ENCODE results near the gene TDRD10.
"Not testable (repeated sequence)": the region's sequence is repeated elsewhere in the genome, so short reads cannot be mapped to it uniquely, and the experiment has no call there.

The TDRD10 gene

DNA sequence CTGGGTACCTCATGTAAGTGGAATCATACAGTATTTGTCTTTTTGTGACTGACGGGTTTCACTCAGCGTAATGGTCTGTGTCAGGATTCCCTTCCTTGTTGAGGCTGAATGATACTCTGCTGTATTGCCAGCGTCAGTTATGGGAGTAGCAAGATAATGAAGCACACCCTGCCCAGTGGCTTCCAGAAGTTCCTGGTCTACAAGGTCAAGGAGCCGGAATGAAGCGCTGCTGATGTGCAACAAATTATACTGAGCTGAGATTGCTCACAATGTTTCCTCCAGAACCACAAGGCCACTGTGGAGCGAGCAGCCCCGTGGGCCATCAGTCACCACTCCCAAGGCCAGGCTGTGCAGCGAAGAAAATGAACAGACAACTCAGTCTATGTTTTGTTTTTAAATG lies 24.0 kb upstream of the TDRD10 start:
- no peak for DNase-seq
- in situ Hi-C loops (cut with MboI; ENCODE audit: low pct_unique_long_range_greater_than_20kb, low sequenced_read_pairs), result no loop called here

DNA sequence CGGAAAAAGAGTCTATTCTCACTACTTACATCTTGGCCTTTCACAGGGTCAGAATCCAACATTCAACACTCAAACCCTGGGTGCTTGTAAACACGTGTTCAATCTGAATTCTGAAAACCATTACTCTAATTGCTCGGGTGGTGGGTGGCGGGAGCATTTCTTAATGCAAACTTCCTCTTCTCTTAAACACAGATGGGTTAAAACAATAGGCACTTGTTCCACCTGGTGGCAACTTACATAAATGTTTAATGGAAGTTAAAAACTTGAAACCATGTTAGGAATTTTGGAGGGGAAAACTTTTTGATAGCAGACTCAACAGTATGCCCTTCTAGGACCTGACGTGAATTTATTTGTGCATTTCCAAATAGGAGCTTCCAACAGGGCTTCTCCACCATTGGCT lies 23.4 kb upstream of the TDRD10 start:
- peak; percentile 78 for DNase-seq

DNA sequence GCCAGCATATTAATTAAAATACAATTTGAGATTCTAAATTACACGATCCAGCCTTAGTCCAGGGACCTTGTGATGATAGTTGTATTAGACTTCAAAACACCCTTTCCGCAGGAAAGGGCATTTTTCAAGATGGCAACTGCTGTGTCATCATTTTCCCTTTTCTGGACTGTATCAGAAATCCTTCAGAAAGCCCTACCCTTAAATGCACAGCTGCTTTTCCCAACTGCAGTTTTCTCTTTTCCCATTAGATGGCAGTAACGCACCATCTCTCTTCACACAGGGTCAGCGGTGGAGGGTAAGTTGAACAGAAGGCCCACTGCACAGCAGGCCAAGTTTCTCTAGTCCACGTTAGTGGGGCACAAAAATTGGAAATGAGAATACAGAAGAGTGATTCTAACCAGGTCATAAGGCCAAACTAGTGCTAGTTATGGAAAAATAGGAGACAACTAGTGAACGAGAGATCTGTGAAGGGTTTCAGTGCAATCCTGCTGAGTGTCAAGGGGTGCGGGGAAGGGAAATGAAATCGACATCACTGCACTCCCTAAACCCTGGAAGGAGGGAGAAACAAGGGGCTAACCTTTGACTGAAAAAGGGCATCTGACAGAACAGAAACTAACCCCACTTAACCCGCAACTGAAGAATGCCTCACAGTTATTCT lies 22.1 kb upstream of the TDRD10 start:
- peak; percentile 94 for DNase-seq
- in situ Hi-C loops (cut with MboI; ENCODE audit: low pct_unique_long_range_greater_than_20kb, low sequenced_read_pairs), result no loop called here

More for the DNA sequence above, 23.4 kb upstream of the TDRD10 start:
- in situ Hi-C loops (cut with MboI; ENCODE audit: low pct_unique_long_range_greater_than_20kb, low sequenced_read_pairs), result no loop called here

DNA sequence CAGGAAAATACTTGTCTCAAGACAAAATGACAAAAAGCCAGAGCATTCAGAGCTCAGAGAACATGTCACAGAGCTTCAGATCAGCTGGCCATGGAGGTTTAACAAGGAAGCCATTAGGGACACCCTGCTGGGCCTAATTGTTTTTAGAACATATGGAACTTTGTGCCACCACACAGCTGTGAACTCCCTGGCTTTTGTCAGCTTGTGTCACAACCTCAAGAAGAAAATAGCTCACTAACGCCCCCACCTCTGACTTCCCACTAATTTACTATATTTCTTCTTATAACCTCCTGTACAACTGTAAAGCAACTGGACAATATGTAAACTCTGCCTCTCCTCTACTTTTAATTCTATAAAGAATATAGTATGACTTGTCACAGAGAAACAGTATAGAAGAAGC lies 21.0 kb upstream of the TDRD10 start:
- in situ Hi-C loops (cut with MboI; ENCODE audit: low pct_unique_long_range_greater_than_20kb, low sequenced_read_pairs), result no loop called here
- peak; percentile 59 for DNase-seq

DNA sequence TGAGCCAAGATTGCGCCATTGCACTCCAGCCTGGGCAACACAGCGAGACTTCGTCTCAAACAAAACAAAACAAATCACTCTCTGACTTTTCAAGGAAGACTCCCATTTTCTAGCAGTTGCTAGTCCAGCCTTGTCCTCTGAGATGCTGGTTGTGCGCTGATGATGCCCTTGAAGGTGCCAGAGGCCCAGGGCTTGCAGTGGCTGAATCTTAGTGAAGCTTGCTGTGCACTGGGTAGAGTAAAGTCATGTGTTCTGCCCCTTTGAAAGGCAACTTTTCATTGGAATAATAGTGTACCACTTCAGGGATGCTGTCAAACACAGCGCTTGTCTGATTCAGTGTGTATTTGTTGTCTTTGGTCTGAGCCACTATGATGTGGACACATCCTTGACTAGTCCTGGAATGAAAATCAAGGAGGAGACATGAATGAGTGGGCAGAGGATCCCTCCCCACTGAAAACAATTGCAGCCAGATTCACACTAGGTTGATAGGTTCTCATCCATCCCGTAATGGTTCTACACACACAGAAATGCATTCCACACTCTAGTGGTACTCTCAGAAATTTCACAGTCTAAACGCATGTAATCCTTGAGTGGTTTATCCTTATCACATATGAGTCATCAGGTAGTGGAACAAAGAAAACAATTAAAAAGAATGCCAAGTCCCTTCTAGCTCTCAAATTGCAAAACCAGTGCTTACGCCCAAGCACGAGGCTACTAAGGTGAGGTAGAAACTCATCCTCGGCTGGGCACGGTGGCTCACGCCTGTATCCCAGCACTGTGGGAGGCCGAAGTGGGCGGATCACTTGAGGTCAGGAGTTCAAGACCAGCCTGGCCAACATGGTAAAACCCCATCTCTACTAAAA lies 17.8 kb upstream of the TDRD10 start:
- in situ Hi-C loops (cut with MboI; ENCODE audit: low pct_unique_long_range_greater_than_20kb, low sequenced_read_pairs), result no loop called here
- DNase-seq, result no peak

DNA sequence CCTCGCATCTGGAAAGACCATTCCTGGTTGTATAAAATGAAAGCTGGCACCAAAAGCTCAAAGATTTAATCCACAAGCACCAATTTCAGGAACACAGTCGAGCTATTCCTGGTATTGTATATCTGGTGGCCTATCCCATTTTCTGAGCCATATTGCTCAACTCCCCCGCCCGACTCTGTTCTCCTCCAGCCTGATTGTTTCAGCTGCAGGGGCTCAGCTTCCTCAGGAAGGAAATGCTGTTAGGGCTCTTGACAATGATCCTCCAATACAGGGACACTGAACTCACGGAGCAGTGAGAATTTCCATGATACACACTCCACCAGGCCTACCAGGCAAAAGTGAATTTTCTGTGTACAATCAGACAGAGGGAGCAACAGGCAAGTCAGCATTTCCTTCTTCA lies 16.9 kb upstream of the TDRD10 start:
- peak; percentile 85 for DNase-seq
- in situ Hi-C loops (cut with MboI; ENCODE audit: low pct_unique_long_range_greater_than_20kb, low sequenced_read_pairs), result no loop called here

DNA sequence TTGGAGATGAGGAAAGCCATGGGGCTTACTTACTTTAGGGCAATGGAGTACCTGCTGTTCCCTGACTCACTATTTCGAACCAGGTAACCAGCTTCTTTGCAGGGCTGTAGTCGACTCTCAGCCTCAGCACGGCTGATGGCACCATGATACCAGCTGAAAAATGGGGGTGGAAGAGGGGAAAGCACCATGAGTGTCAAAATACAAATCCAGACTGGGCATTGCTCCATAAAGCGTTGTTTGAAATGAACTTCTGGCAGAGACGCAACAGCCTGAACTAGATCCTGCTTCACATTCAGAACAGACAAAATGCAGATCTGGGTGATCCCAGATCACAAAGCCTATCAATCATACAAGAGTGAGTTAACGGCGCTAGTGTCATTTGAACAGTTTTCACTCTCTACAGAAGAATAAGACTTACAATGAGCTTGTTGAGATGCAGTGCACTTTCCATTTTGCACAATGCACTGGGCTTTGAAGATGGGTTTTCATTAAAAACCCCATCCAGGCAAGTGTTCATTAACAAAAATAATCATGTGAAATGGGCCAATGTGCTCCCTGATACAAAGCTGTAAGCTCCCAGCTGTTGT lies 16.0 kb upstream of the TDRD10 start:
- DNase-seq, result no peak
- in situ Hi-C loops (cut with MboI; ENCODE audit: low pct_unique_long_range_greater_than_20kb, low sequenced_read_pairs), result no loop called here

DNA sequence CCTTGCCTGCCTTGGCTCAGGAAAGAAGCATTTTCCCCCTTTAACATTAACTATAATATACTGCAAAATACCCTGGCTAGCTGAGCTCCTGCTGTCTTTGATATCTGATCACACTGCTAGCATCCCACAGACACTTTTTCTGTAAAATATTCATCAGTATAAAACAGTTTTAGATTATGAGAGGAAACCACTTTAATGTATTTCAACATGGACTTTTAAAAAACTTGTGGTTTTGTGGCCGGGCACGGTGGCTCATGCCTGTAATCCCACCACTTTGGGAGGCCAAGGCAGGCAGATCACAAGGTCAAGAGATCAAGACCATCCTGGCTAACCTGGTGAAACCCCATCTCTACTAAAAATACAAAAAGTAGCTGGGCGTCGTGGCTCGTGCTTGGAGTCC lies 15.3 kb upstream of the TDRD10 start:
- DNase-seq; in situ Hi-C loops (cut with MboI; ENCODE audit: low pct_unique_long_range_greater_than_20kb, low sequenced_read_pairs): not testable (repeated sequence)

DNA sequence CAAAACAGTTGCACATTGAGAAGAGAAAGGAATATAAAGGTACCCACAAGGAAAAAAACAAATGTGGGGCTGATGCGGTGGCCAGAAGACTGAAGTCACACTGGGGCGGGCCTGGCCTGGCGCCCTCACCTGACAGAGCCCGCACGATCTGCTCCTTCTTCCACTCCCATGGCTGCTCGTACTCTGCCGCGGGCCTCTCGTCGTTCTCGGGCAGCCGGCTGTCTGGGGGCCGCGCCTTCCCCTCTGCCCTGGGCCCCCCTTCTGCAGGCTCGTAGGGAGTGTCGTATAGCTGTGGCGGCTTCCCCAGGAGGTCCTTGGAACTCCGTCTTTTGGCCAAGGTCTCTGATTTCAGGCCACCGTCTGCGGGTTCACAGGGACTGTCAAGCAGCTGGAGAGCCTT lies 13.1 kb upstream of the TDRD10 start:
- DNase-seq, result no peak
- in situ Hi-C loops (cut with MboI; ENCODE audit: low pct_unique_long_range_greater_than_20kb, low sequenced_read_pairs), result no loop called here

DNA sequence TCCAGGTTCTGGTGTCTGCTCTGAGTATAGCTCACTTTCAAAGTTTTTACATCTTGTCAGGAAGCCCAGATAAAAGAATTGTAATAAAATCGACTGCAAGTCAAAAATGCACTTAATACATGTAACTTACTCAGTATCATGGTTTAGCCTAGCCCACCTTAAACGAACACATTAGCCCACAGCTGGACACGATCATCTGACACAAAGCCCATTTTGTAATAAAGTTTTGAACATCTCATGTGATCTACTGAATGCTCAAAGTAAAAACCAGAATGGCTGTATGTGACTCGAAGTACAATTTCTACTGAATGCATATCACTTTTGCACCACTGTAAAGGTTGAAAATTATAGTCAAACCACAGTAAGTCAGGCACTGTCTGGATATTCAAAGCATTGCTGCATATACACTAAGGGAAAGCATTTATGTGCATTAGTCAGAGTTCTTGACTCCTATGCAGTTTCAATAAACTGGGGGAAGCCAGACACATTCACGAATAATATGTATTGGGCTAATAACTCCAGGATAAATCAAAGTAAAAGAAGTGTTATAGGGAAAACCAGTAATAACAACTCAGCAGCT lies 12.2 kb upstream of the TDRD10 start:
- in situ Hi-C loops (cut with MboI; ENCODE audit: low pct_unique_long_range_greater_than_20kb, low sequenced_read_pairs), result no loop called here
- DNase-seq, result no peak

DNA sequence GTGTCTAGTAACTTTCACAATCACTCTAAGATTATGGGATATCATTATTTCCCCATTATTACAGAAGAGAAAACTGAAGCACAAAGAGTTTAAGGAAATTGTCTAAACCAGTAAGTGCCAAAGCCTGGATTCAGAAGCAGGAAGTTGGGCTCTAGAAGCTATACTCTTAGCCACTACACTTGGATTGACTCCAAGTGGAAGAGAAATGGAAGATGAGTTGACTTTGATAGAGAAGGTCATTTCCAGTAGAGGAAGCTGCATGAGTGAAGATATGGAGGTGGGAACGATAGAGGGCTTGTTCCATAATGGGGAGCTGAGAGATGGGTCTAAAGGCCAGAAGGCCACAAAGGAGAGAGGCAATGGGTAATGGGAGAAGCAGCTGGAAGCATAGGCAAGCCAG lies 11.7 kb upstream of the TDRD10 start:
- in situ Hi-C loops (cut with MboI; ENCODE audit: low pct_unique_long_range_greater_than_20kb, low sequenced_read_pairs), result no loop called here

DNA sequence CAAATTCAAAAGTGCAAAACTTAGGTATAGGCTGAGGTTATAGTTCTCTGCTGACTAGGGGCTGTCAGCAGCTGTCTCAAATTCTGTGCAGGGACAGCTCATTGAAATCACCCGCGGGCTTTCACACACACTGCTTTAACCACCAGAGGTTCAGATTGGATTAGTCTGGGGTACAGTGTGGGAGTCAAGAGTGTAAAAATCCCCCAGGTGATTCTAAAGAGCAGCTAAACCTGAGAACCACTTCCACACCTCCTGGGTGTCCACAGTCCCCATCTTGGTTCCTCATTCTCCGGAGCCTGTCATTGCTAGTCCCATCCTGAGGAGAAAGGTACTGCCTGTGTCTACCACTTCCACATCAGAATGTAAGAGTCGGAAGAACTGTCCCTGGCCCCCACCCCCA lies 9.9 kb upstream of the TDRD10 start:
- DNase-seq, result no peak

More for the DNA sequence above, 11.7 kb upstream of the TDRD10 start:
- peak; percentile 33 for DNase-seq

DNA sequence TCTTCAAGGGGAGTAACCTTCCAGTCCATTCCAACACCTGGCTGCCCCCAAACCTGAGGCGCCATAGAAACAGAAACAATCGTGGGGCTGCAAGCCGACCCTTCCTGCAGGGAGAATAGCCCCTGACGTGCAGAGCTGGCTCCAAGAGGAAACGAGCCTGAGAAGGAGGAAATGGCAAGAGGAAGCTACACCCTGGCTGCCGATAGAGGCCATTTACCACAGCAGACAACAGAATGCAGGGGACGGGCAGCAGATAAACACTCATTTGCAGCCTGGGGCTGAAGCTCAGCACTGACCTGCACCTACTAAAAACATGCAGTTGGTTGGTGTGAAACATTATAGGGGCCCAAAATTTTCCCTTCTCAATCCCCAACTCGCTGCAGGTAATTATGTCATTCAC lies 8.7 kb upstream of the TDRD10 start:
- peak; percentile 43 for DNase-seq
- in situ Hi-C loops (cut with MboI; ENCODE audit: low pct_unique_long_range_greater_than_20kb, low sequenced_read_pairs), result no loop called here

More for the DNA sequence above, 9.9 kb upstream of the TDRD10 start:
- in situ Hi-C loops (cut with MboI; ENCODE audit: low pct_unique_long_range_greater_than_20kb, low sequenced_read_pairs), result no loop called here

DNA sequence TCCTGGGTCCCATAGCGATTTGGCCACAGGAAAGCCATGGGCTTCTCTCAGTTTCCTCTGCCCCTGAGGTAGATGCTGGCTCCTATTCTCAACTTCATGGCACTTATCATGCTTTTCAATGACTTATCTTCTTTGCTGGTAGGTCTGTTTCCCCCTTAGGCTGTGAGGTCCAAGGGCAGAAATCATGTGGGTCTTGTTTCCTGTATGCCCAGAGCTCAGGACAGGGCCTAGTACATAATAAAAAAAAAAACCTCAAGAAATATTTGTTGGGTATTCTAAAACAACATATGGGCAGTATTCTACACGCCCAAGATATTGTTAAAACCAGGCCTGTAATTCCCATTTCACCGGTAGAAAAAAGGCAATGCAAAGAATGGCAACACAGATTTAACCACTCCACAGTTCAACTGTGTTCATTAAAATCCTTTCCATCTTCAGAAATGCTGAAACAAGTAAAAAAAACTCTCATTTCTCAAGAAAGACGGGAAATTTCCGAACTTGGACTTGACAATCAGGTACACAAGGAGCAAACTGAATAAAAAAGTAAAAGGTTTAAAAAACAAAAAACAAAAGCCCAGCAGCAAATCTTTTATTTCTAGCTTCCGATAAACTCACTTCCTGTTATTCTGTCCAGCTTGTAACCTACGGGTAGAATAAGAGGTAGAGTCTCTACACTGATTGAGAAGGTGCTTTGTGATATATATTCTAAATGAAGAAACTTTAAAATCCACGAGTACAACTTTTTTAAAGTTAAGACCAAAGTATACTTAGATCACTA lies 6.3 kb upstream of the TDRD10 start:
- no peak for DNase-seq
- in situ Hi-C loops (cut with MboI; ENCODE audit: low pct_unique_long_range_greater_than_20kb, low sequenced_read_pairs), result no loop called here

DNA sequence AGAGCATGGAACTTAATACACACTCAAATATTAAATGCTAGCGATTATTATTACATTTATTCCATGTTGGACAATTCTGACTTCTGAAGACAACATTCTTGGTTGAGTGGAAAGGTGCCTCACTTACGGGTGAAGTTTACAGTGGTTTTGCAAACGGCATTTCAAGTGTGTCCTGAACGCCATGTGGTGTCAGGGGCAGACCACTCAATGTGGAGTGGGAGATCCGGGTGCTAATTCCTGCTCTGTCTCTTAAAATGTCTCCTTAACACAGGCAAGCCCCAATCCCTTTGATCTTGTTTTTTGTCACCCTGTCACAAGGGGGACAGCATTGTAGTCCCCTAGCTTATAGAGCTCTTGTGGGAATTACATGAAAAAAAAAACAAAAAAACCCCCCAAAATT lies 5.6 kb upstream of the TDRD10 start:
- DNase-seq, result no peak
- in situ Hi-C loops (cut with MboI; ENCODE audit: low pct_unique_long_range_greater_than_20kb, low sequenced_read_pairs), result no loop called here

DNA sequence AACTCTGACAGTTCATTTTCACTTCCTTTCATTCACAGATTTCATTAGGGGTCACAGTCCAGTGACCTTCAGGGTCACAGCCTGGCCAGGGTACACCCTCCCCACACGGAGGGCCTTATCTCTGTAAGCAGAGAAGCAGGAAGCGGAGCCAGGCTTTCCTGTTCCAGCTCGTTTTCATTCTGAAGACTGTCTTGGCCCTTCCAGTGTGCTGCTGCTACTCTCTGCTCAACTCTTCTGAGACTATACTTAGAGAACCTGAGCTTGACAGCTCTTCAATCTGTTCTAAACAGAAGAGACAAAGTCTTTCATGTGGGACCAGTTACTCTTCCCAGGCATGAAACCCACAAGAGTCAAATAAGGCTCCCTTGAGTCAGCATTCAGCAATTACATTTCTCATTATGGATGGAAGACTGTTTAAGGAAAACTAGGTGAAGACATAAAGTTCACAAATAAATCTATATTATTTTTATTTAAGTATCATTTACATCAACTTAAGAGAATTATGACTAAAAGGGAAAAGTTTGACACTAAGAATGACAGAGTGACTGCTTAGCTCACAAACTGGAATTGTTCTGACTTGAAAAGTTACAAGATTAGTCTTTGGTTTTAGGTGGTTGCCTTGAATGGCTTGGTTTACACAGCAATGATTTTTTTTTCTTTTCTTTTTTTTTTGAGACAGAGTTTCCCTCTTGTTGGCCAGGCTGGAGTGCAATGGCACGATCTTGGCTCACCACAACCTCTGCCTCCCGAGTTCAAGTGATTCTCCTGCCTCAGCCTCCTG lies 4.8 kb upstream of the TDRD10 start:
- in situ Hi-C loops (cut with MboI; ENCODE audit: low pct_unique_long_range_greater_than_20kb, low sequenced_read_pairs), result no loop called here
- DNase-seq, result peak; percentile 80

DNA sequence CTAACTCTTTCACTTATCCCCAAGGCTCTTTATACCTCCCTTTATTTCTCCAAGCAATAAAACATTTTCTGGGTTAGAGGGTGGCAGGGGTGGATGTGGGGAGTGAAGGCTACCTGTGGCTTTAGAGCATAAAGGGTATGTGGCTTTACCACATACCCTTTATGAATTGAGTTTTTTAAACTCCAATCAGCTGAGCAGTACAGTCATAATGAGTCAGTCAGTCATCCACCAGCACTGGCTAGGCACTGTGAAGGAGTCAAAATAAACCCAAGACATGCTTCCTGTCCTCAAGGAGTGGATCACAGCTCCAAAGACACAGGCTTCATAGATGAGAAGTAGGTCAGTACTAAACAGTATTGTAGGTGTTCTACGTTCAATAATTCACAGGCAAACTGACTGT lies 2.6 kb upstream of the TDRD10 start:
- DNase-seq, result no peak

DNA sequence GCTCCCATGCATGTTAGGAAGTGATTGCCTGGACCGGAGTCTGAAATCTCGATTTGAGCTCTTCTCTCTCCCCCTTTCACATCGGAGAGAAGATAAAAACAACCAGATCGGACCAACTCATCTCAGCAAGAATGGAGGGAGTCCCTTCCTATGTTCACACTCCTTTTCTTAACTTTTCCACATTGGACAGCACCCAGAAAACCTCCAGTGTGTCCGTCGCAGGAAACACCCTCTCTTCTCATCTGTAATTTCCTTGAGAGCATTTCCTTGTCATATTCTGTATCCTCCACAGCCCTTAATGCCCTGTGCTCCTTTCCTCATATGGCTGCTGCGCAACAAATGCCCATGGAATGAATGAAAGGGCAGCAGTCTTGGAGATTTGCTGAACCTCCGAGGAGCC lies 1.5 kb upstream of the TDRD10 start:
- in situ Hi-C loops (cut with MboI; ENCODE audit: low pct_unique_long_range_greater_than_20kb, low sequenced_read_pairs), result no loop called here
- no peak for DNase-seq

More for the DNA sequence above, 2.6 kb upstream of the TDRD10 start:
- in situ Hi-C loops (cut with MboI; ENCODE audit: low pct_unique_long_range_greater_than_20kb, low sequenced_read_pairs), result no loop called here
